PC-3 (cell line): ENCODE results near the gene GEMIN8.

Source experiments
- CTCF ChIP-seq: fragments of 300-600 bp; sonication (generic); conservative IDR thresholded peaks from 2 replicates; pipeline ENCODE4 v1.5.1; 2017; ENCODE audit warnings: antibody characterized with exemption, low read depth, mild to moderate bottlenecking, low read length
- EZH2 ChIP-seq: fragments of 300-600 bp; sonication (generic); IDR thresholded peaks from one replicate; pipeline ENCODE4 v1.6.1; 2017; ENCODE audit warnings: antibody characterized with exemption, mild to moderate bottlenecking, low read length; ENCODE audit not compliant: unreplicated experiment
- EZH2phosphoT487 ChIP-seq: fragments of 300-600 bp; sonication (generic); IDR thresholded peaks from 2 replicates; pipeline ENCODE4 v1.6.1; 2018; ENCODE audit warnings: mild to moderate bottlenecking, antibody characterized with exemption, low read length, borderline replicate concordance

- TF ChIP-seq CTCF (no peak), EZH2 (no peak), EZH2phosphoT487 (no peak)
These were observed 1.2 kb downstream of the GEMIN8 start for GRCh38 chrX:14028473-14028872.
